ELF-1 (cell line): Measurements from ENCODE around the gene SYTL1.
A peak's percentile ranks its signal among the peaks of the same experiment; 100 is the strongest.

ENCODE experiments used
- DNase-seq: peaks from one replicate; pipeline ENCODE4 v3.0.0-alpha.2; 2016; ENCODE audit warnings: low read depth, low spot score

Gene SYTL1

DNA sequence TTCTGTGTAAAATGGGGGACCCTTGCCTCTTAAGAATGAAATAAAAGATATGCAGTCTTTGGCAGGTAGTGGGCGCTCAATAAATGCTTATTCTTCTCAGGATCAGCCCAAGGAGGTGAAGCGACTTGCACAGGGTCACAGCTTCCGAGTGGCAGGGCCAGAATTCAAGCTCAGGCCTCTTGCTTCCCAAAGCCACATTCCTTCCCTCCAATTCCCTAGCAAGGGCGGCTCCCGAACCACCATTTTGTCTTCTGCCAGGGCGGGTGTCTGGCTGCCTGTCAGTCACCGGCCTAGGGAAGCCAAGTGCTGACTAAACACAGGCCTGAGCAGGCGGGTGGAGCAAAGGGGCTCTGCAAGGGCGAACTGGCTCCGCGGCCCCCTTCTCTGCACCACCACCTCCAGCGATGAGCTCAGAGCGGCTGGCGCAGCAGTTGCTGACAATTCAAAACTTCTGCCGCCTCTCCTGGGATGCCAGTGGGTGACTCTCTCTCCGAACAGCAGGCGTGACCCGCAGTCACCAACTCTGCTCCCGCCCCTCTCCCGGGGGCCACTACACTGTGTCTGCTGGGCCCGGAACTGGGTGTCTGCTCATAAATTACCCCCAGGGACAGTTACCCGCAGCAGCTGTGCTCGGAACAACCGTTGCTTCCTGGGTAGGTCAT lies 61.4 kb downstream of the SYTL1 start:
- DNase-seq, result peak; percentile 88
